ENCODE data around the gene POLA1.

GRCh38 chrX:25005034-25005381, 311.3 kb downstream of the POLA1 start:
- TF ChIP-seq POLR2A (IDR thresholded peaks at IDR 0.05) (no peak), CTCF (IDR thresholded peaks at IDR 0.05) (no peak), POLR2AphosphoS5 (IDR thresholded peaks at IDR 0.05) (no peak), EP300 (IDR thresholded peaks at IDR 0.05; ENCODE audit: low read depth) (no peak)

All from transverse colon (tissue), 4 donors.